GM21786 (cell line): ENCODE results near the gene TMPRSS4.

Experiments used
- ATAC-seq: cut with Tn5 transposase; IDR thresholded peaks from one replicate; pipeline ENCODE4 v1.9.1; 2021; ENCODE audit not compliant: unreplicated experiment

The TMPRSS4 gene

DNA sequence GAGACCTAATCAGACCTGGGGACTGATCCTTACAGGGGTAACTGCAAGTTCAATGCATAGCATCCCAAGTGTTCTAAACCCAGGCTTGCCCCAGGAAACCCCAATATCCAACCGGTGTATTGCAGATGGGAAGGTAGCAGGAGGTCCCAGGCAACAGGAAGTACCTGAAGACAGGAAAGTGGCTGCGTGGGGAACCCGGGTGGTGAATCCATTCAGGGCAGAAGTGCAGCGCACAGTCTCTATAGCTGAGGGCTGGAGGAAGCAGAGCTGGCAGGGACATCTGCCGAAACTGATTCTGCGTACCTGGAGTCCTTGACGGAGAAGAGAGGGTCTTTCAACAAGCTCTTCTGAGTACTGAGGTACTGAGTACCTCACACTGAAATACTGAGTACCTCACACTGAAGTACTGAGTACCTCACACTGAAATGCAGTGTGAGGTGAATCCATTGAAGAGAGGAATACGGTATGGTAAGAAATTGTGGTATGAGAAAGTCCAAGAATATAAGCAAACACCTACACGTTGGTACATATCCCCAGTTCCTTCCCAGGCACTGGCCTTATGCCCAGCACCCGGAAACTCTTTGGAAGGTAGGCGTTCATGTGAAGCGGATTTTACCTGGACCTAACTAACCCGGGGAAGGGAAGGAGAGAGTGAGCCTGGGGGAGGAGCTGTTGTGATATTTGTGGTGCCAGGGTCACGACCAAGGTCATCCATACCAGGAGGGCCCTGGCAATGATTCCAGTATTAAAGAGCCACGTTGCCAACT lies 55.7 kb downstream of the TMPRSS4 start:
- ATAC-seq, result no peak

GRCh38 chr11:118133816-118134215 lies 56.9 kb downstream of the TMPRSS4 start:
- ATAC-seq, result no peak

GRCh38 chr11:118135051-118135795 lies 58.3 kb downstream of the TMPRSS4 start:
- no peak for ATAC-seq

DNA sequence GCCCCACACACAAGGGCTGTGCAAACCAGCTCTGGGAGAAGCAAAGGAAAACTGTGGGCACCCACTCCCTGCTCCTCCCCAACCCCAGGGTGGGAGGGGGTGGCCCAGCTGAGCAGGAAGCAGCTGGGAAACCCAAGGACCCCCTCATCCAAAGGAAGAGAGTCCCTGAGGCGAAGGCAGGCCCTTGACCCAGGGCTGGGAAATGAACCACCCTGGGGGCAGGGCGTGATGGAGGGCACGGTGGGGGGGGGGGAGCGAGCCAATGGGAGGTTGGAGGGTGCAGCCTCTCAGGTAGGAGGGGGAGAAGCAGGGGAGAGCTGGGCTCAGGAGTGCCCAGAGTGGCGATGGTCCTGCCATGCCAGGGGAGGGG lies 58.9 kb downstream of the TMPRSS4 start:
- no peak for ATAC-seq

GRCh38 chr11:118136341-118136740 lies 59.5 kb downstream of the TMPRSS4 start:
- no peak for ATAC-seq

GRCh38 chr11:118136801-118137200 lies 59.9 kb downstream of the TMPRSS4 start:
- ATAC-seq, result no peak

DNA sequence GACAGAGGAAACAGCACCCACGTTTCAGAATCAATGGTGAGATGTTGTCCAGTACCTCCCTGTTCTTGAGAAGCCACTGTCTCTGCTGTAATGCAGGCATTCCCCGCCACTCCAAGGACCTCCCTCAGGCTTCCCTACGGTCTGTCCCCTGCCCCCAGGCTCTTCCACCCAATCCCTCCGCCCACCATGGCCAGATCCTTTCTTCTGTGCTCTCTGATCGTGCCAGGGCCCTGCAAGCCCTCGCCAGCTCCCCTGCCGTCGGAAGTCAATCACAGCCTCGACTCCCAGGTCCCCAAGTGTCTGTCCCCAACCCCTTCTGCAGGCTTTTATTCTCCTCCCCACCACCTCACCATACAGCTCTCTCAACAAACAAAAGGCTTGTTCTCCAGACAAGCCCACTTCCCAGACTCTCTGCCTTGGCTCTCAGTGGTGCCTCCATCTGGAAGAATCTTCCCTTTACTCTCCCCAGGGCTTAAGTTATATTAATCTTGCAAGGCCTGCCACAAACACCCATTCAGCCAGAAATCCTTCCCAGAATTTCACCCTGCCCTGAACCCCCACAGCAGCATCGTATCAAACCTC lies 62.1 kb downstream of the TMPRSS4 start:
- ATAC-seq, result no peak

GRCh38 chr11:118139578-118139977 lies 62.7 kb downstream of the TMPRSS4 start:
- ATAC-seq, result no peak

DNA sequence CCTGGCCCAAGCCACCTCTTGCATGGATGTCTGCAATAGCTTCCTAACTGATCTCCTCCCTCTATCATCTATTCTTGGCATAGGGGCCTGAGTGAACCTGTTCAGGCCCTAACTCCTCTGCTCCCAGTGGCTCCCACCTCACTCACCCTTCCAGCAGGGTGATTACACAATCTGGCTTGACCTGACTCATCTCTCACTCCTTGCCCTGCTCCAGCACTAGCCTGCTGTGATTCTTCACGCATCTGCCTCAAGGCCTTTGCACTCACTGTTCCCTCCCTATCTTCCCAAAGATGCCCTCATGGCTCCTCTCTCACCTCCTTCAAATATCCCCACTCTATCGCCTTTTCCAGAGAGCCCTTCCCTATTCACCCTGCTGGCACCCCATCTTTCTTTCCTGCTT lies 65.2 kb downstream of the TMPRSS4 start:
- no peak for ATAC-seq

DNA sequence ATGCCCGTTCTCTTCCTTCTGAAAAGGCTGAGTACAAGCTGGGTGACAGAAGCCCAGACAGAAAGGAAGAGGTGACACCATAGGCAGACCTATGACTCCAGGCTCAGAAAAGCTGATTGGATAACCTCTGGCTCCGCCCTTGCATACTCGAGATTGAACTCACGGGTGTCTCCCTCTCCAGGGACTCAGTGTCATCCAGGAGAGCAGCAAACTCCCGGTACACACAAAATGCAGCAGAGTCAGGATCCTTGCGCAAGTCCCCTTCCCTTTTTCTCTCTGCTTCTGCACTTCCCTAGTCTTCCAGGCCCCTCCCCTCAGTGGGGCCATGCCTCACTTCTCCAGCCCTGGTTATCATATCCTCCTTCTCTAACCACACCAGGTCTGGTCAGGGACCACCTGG lies 65.9 kb downstream of the TMPRSS4 start:
- ATAC-seq, result no peak

DNA sequence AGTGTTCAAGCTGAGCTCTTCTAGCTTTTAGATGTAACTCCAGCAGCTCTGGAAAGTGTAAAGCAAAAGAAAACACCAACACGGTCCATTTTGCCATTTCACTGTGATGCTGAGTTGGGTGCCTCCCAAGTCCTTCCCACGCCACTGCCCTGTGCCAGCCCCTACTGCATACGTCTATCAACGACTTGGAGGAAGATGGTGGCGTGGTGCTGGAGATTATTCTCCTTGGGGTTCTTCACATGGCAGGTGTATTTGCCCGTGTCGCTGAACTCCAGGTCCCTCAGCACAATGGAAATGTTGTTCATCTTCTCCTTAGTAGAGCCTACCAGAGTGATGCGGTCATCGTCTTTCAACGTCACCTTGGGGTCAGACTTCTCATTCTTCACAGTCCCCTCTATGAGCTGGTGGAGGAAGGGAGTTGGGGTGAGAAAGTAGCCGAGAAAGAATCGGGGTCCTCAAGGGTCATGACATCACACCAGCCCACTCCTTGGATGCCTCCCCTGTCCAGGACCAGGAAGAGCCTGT lies 66.8 kb downstream of the TMPRSS4 start:
- no peak for ATAC-seq

DNA sequence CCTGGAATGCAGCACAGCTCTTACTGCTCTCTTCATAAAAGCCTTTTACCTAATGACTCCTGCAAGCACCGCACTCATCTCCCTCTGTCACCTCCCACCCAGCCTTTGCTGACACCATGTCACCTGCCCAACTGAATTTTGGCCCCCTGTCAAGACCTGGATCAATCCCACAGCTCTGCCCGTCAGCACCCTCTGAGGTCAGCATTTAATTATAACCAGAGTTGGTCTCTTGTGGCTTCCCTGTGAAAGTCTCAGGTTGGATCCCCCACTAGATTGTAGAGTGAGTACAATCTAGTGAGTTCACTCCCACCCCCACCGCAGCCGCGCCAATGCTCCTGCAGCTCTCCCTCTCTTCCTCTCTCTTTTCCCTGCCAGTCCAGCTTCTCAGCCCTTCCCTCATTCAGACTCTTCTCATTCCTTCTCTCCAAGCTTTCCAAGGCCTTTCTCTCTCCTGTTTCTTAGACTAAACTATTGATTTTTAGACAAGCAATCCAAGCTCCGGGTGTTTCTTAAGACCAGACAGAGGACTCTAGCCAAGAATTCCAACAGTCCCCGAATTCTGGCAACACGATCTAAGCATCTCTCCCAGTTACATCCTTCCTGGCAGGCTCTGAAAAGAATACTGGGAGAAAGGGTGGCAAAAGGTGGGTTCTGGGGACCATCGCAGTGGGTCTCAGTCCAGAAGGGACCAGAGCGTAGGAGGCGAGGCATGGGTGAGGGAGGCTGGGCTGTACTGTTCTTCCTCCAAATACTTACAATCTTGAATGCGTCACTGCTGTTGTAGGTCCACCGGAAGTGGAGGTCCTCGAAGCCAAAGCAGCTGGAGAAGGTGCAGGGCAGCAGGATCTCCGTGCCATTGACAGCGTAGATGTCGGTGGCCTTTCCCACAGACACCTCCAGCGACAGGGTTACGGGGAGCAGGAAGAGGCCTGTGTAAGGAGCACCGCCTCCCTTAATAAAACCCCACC lies 67.7 kb downstream of the TMPRSS4 start:
- ATAC-seq, result no peak

- peak; percentile 73 for ATAC-seq
These were observed 68.7 kb downstream of the TMPRSS4 start for GRCh38 chr11:118145285-118146227.

DNA sequence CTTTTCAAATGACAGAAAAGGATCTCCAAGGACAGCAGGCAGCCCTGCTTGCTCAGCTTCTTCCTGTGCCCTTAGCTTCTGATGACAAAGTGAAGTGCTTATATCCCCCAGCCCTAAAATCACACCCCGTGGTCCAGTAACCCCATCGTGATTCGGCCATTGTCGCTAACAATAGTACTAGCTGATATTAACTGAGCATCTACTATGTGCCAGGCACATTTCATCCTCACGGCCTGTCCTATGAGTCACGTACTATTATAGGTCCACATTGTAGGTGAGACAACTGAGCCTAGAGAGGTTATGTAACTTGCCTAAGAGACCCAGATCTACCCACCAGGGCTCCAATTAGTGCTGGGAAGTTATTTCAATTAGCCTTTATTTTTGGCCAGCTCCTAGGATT lies 69.7 kb downstream of the TMPRSS4 start:
- no peak for ATAC-seq

DNA sequence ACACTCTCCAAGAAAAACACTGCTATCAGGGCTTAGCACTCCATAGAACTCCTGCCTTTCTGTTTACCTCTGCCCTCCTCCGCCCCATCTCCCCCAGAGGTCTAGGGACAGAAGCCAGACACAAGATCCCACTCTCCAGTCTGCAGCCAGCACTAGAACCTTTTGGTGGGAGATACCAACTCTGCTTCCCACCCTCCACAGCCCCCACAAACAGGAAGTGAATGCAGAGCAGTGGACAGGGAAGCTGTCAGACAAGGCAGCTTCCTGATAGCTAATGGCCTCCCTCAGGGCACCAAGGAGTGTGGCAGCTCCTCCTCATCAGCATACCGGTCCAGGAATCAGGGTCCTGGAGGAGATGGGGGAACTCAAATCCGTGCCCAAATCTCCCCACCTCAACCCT lies 70.6 kb downstream of the TMPRSS4 start:
- no peak for ATAC-seq

GRCh38 chr11:118148240-118148639 lies 71.4 kb downstream of the TMPRSS4 start:
- ATAC-seq, result no peak

DNA sequence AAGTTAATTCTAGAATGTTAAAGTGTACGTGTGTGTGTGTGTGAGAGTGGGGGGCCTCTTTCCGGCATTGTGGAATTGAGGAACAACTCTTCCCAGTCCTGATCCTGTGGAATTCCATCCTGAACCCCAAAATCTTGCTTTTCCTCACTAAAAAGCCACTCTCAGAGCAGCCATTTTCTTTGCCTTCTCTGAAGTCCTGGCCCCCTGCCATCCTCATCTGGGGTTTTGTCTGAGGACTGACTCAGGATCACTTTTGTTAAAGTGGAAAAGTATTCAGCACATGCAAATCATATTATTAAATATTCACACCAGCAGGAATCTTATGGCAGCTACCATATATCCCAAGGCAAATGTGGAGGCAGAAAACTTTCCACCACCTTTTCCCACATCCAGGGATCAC lies 72.0 kb downstream of the TMPRSS4 start:
- ATAC-seq, result no peak

GRCh38 chr11:118149493-118149892 lies 72.6 kb downstream of the TMPRSS4 start:
- ATAC-seq, result no peak

GRCh38 chr11:118151431-118151830 lies 74.6 kb downstream of the TMPRSS4 start:
- no peak for ATAC-seq
